ENCODE data around the gene FNBP1.

Gene FNBP1

DNA sequence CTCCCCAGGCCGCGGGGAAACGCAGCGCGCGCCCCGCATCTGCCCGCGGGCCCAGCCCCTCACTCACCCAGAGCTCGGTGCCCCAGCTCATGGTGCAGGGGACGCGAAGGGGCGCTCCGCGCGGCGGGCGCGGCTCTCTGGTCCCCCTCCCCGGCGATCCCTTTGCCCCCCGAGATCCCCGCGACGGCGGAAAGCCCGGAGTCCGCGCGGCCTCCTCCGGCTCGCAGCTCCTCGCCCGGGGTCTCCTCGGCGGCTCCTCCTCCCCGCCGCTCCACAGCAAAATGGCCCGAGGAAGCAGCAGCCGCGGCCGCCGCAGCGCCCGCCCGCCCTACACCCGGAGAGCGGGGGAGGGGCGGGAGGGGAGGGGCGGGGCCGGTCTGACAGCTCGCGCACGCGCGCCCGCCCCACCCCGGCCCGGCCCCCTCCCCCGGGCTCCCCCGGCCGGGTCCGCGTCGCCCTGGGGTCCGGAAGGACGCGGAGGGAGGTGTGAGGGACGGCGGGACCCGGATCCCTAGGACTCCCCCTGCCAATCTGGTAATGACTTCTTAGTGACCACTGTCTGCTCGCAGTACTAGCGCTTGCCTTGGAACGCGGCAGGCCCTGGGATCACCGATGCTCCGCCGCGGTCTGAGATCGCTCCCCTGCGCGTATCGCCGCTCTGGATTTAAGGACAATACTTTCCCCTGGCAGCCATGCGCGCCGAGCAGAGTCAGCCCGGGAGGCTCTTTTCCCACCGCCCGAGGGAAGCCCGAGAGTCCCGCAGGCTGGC, at the start of gene FNBP1:
TSS of gene FNBP1 (minus strand) at position 305 of the 769 bp plus-strand sequence. CDS start at position 91, 214 bp downstream.
- DNase-seq: no peak

DNA sequence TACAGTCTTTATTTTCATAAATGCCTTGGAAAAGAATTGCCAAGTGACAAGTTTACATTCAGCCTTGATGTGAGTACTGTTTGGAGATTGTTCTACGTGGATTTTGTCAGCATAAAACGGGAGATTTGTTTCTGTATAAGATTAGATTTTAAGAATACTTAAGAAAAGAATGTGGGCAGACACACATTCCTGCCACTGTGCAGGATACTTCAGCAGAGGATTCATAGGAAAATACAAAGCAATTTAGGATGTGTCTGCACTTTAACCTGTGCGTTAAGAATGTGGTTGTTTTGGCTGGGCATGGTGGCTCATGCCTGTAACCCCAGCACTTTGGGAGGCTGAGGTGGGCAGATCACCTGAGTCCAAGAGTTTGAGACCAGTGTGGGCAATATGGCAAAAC, 47.9 kb upstream of the FNBP1 start:
- DNase-seq: no peak

DNA sequence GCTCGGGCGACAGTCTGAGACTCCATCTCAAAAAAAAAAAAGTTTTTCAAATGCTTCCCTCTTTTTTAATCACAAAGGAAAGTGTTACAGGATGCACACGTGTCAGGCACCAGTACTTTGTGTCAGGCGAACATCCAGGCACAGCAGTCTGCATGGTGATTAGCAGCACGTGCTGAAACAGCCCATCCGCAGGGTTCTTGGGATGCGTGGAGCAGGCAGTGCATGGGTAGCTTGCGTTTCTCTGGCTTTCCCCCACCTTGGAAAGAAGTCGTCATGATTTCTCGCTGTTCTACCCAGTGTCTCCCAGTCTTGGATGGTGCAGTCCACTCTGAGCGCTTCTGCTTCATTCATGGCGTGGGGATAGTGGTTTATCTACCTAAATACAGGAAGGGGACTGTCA, 46.2 kb upstream of the FNBP1 start:
- DNase-seq: no peak

DNA sequence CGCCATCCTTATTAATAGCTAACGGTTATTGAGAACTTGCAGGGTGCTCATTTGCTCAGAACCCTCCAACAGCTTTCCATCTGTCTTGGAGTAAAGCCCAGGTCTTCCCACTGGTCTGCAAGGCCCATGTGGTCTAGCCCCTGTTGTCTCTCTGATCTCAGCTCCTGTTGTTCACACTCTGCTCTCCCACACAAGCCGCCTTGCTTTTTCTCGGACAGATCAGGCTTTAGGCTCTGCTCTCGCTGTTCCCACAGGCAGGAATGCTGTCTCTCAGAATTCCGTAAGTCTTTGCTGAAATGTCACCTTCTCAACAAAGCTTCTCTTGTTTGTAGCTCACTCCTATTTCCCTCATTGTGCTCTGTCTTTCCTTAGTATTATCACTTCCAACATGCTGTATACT, 45.1 kb upstream of the FNBP1 start:
- no peak for DNase-seq

DNA sequence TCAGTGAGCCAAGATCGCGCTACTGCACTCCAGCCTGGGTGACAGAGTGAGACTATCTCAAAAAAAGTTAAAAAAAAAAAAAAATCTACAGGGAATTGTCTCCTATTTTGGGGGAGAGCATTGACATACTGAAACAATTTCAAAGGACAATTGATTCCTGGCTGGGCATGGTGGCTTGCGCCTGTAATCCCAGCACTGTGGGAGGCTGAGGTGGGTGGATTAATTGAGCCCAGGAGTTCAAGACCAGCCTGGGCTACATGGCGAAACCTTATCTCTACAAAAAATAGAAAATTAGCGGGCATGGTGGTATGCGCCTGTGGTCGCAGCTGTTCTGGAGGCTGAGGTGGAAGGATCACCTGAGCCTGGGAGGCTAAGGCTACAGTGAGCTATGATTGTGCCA, 41.3 kb upstream of the FNBP1 start:
- no peak for DNase-seq

DNA sequence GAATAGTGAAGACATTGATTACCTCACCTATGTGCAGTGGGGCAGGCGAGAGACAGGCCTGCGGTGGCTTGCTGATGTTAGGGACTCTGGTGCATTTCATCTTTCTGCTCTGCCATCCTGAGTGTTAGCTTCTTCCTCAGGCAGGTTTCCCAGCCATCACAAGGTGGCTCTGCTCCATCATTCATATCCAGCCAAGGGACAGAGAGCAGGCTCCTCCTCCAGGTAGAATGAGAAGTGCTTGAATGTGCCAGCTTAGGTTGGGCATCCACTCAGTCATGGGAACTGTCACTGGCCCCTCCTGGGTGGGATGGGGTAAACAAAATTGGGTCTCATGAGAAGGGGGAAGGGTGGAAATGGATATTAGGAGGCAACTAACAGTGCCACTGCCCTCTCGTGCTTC, 35.6 kb upstream of the FNBP1 start:
- DNase-seq: no peak

DNA sequence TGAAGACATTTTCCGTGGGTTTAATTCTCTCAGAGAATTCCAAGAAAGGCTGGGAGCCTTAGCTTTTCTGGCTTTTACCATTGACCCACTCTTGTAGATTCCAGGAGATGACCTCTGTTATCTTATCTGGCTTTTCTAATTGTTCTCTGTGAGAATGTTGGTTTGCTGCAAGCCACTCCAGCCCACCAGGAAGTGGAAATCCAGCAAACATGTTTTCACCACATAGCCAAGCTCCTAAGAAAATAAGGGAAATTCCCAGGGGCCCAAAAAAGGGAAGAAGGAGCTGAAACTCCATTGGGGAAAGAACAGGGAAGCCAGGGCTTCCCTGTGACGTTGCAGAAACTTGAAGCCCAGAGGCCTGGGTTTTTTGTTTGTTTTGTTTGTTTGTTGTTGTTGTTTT, 30.4 kb upstream of the FNBP1 start:
- no peak for DNase-seq

DNA sequence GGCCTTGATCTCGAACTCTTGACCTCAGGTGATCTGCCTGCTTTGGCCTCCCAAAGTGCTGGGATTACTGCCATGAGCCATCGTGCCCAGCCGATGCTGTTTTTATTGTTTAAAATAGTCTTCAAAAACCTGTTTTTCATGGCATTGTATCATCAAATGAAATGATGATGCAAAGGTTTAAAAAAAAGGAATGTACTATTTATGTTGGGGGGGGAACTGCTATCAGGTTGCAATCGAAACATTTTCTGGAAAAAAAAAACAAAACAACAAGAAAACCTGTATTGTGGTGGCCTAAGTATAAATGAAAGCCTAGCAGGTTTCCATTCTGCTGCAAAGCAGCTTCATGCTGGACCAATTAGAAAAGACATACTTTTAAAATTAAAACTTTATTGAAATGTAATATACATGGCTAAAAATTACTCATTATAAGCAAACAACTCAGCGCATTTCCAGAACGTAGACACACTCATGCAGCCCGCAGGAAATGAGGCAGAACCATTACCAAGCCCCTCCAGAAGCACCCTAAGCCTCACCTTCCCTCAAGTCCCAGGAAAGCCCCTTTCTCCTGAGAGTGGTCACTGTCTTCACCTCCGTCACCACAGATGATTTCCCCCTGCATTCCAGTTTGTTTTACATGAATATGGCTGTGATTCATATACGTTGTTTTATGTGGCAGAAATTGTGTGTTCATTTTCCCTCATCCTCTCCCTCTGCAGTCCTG, 29.7 kb upstream of the FNBP1 start:
- no peak for DNase-seq

DNA sequence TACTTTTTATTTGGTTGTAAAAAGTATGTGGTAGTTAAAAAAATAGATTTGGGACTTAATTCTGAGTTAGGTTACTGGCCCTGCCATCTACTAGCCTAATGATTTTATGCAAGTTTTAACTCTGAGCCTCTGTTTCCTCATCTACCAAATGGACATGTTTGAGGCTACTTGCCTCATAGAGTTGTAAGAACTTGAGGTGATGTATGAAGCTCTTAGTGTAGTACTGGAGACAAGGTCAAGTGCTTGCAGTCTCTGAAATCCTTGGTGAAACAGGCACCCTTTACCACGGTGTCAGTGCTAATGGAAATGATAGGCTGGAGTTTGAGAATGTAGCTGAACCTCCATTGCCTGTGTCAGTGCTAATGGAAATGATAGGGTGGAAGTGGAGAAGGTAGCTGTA, 26.1 kb upstream of the FNBP1 start:
- DNase-seq: no peak

DNA sequence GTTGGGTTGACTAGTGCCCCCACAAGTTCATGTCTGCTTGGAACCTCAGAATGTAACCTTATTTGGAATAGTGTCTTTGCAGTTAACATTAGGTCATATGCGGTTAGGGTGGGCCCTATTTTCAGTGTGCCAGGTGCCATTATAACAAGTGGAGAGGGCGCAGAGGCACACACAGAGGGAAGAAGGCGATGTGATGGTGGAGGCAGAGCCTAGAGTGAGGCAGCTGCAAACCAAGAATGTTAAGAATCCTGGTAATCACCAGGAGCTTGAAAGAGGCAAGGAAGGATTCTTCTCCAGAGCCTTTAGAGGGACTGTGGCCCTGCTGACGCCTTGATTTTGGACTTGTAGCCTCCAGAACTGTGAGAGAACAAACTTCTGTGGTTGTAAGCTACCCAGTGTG, 21.6 kb upstream of the FNBP1 start:
- no peak for DNase-seq

DNA sequence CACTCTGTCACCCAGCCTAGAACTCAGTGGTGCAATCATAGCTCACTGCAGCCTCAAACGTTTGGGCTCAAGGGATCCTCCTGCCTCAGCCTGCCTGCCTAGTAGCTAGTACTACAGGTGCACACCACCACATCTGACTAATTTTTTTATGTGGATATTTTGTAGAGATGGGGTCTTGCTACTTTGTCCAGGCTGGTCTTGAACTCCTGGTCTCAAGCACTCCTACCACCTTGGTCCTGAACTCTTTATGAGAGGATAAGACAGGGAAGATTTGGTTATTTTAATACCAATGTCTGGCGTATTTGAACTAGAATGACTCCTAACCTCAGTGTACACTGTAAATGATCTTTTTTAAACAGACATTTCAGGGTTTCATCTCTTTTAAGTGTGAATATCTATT, 19.8 kb upstream of the FNBP1 start:
- DNase-seq: no peak

DNA sequence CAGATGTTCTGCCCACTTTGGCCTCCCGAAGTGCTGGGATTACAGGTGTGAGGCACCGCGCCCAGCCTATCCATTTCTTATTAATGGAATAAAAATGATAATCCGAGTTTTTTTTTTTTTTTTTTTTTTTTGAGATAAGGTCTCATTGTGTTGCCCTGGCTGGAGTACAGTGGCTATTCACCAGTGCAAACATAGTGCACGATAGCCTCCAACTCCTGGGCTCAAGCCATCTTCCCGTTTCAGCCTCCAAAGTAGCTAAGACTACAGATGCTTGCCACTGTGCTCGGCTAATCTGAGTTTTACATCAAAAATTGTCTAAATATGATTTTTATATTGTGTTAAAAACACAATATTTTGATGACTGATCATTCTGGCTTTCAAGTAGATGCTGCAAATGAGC, 17.3 kb upstream of the FNBP1 start:
- no peak for DNase-seq

DNA sequence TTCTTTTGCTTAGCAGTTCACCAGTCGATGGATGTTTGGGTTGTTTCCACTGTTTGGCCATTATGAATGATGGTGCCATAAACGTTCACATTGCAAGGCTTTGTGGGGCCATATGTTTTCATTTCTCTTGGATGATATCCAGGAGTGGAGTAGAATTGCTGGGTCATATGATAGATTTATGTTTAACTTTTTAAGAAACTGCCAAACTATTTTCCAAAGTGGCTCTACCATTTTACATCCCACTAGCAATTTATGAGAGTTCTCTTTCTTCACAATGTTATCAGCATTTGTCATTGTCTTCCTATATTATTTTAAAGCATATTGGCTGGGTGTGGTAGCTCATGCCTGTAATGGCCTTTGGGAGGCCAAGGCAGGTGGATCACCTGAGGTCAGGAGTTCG, 15.9 kb upstream of the FNBP1 start:
- DNase-seq: no peak

DNA sequence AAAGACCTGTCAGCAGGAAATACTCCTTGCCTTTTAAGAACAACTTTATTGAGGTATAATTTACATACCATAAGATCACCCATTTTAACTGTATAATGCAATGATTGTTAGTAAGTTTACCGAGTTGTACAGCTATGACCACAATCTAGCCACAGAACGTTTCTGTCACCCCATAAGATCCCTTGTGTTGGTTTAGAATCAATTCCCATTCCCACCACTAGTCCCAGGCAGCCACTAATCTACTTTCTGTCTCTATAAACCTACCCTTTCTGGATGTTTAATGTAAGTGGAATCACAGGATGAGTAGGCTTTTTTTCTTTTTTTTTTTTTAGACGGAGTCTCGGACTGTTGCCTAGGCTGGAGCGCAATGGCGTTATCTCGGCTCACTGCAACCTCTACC, 15.2 kb upstream of the FNBP1 start:
- DNase-seq: no peak

DNA sequence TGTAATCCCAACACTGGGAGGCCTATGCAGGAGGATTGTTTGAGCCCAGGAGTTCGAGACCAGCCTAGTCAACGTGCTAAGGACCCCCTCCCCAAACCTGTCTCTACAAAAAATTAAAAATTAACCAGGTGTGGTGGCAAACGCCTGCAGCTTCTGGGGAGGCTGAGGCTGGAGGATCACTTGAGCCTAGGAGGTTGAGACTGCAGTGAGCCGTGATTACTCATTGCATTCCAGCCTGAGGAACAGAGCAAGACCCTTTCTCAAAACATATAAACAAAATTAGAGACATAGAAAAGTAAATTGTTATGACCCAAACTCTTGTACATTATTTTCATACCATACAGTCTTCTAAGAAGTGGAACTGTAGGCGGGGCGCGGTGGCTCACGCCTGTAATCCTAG, 11.8 kb upstream of the FNBP1 start:
- DNase-seq: no peak

DNA sequence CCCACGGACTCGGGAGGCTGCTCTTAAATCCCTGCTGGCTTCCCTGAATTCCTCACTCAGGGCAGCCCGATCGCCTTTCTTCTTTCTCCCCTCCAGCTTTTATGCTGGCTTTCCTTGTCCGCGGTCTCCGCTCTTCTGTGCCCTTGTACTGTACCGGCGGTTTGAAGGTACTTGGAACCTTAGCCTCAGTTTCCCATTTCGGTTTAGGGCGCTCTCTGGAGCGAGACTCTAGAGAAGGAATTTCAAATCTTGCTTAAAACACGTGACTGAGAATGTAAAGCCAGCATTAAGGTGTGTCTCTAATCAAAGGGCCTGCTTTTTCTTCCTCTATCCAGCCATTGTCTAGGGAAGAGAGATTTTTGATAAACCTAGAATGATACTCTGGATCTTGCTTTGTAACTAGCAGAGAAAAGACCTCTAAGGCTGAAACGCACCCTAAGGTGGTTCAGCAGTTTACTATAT, 11.4 kb upstream of the FNBP1 start:
- DNase-seq: no peak

DNA sequence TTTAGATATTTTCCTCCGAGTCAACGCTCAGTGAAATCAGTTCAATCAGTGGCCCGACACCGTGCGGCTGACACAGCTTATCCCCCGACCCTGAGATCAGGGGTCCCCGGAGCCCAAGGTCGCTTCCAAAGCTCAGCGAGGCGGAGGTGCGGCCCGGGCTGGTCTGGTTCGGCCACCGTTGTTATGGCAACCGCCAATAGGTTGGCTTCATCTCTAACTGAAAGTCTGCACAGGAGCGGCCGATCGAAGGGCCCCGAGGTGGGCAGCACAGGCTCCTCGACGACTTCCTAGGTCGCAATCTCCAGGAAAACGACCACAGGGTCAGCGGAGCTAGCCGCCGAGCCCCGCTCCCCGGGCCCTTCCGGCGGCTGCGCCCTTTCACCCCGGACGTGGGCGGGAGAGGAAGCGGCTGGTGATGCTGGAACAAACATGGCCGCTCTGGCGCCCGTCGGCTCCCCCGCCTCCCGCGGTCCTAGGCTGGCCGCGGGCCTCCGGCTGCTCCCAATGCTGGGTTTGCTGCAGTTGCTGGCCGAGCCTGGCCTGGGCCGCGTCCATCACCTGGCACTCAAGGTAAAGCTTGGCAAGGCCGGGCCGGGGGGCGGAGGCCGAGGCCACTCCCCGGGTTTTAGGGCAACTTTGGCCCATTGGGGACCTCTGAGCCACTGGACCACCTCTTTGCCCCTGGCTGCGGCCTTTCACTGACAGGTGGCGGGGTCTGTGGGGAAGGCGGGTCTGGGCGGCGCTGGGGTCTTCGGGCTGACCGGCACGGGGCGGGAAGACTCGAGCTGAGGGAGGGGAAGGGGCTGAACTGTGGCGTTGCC, 10.7 kb upstream of the FNBP1 start, which contains the start of gene GPR107:
TSS of gene GPR107 (plus strand) at position 403 of the 821 bp plus-strand sequence. CDS start at position 430, 27 bp downstream.
- DNase-seq: peak; percentile 25

DNA sequence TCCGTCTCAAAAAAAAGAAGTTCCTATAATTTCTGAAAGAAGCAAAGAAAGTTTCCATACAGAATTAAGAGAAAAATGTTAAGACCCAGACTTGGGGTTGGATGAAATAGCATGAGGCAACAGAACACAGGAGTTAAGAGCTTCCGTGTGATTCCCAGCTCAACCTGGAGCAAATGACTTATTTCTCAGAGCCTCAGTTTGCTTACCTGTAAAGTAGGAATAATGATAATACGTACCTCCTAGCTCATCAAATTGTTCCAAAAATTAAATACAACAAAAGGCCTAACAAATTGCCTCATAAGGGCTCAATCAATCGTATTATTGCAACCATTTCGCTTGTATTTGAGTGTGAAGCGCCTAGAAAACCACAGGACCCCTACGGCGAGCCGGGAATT, 10.1 kb upstream of the FNBP1 start:
- no peak for DNase-seq

DNA sequence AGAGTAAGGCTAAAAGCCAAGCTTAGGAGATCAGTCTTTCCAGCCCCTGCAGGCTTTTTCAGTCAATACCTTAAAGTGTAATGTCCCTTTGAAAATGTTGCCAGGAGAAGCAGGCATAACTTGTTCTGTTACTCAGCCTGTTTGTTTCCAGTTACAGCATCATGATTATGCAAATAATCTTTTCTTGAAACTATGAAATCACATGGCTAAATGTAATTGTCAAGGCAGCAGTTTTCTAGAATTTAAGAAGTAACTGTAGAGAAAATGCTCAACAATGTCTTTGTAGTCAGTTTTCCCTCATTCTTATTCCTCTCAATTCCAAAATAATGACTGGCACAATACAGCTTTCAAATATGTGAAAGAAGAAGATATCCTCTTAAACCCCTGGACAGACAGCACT, 8.9 kb upstream of the FNBP1 start:
- no peak for DNase-seq

DNA sequence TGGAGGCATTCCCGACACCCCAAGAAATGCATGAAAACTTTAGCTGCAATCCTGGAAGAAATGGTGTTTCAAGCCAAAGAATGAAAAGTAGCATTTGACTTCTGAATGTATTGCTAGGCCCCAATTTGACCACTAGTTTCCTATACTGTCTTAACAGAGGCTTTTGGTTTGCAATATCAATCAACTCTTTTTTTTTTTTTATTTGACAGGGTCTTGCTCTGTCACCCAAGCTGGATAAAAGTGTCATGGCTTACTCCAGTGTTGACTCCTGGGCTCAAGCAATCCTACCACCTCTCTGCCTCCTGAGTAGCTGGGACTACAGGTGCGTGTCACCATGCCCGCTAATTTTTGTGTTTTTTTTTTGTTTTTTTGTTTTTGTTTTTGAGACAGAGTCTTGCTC, 7.5 kb upstream of the FNBP1 start:
- DNase-seq: no peak

DNA sequence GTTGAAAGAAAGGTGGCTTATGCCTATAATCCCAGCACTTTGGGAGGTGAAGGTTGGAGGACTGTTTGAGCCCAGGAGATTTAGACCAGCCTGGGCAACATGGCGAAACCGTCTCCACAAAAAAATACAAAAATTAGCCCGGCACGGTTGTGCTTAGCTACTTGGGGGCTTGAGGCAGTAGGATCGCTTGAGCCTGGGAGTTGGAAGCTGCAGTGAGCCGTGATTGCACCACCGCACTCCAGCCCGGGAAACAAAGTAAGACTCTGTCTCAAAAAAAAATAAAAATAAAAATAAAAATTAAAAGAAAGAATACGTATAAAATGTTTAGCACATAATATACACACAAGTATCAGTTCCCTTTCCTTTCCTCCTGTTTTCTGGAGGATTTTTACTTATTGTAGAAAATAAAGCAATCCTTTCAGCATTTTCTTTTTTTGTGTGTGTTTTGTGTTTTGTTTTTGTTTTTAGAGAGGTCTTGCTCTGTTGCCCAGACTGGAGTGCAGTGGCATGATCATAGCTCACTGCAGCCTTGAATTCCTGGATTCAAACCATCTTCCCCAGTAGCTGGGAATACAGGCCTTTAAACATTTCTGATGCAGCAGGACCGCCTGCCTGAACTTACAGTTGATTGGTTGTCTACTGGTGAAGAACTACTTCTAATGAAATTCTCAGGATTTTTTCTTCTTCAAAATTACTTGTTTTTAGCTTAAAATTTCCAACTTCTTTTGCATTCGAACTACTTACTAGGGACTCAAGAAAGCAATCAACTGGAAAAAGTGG, 6.6 kb upstream of the FNBP1 start:
- DNase-seq: no peak

DNA sequence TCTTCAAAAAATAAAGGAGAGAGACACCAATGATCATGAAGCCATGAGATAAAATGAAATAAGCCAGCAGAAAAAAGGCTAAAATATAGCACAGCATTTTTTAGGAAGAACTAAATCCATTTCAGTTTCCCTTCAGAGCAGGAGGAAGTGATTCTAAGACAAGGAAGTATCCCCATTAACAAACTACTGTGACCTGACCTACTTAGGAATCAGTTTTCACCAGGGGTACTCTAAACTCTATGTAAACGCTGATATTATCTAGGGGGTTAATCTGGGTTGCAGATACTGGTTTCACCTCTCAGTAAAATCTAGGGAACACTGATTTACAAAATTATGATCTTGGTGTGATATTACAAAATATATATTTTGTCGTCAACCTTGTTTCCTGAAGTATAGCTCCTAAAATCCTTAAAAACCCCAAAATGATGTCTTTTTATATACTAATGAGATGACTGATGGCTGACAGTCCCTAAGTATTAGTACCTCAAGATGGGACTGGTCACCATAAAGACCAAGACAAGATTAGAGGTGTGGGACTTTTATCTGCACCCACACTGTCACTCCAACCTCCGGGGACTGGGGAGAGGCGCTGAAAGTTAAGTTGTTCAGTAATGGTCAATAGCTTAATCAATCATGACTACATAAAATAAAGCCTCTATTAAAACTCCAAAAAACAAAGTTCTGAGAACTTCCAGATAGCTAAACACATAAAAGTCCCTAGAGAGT, 2.9 kb upstream of the FNBP1 start:
- no peak for DNase-seq
